LNCaP clone FGC (cell line): ENCODE data around the gene ATXN1.

Experiments
- DNase-seq: peaks from one replicate; pipeline ENCODE4 v3.0.0-alpha.2; 2011; ENCODE audit warnings: low read depth
- H3K4me3 ChIP-seq: 2 replicates; pipeline ENCODE4 v1.5.1; 2011; ENCODE audit warnings: mild to moderate bottlenecking, low read depth, low read length, control low read depth
- CTCF ChIP-seq: IDR thresholded peaks from 2 replicates; pipeline ENCODE4 v1.5.1; 2012; ENCODE audit warnings: mild to moderate bottlenecking; ENCODE audit not compliant: control insufficient read depth, insufficient read depth; ENCODE audit errors: extremely low read depth

ATXN1 gene

GRCh38 chr6:16251706-16252105 is 509.6 kb downstream of the ATXN1 start:
- no peak for TF ChIP-seq CTCF
- no peak for DNase-seq
- H3K4me3 ChIP-seq = no peak overlapping the region

GRCh38 chr6:16249971-16250370 is 511.3 kb downstream of the ATXN1 start:
- H3K4me3 ChIP-seq = no peak overlapping the region
- TF ChIP-seq CTCF = no peak
- no peak for DNase-seq
